LNCAP (cell line): ENCODE data around the gene SUCLA2.

ENCODE experiments used
- TF ChIP-seq, protein P1 (sequence below): fragments of 450-650 bp; IDR thresholded peaks from 2 replicates; pipeline ENCODE4 v1.5.1; 2017; ENCODE audit warnings: mild to moderate bottlenecking

Gene SUCLA2

DNA sequence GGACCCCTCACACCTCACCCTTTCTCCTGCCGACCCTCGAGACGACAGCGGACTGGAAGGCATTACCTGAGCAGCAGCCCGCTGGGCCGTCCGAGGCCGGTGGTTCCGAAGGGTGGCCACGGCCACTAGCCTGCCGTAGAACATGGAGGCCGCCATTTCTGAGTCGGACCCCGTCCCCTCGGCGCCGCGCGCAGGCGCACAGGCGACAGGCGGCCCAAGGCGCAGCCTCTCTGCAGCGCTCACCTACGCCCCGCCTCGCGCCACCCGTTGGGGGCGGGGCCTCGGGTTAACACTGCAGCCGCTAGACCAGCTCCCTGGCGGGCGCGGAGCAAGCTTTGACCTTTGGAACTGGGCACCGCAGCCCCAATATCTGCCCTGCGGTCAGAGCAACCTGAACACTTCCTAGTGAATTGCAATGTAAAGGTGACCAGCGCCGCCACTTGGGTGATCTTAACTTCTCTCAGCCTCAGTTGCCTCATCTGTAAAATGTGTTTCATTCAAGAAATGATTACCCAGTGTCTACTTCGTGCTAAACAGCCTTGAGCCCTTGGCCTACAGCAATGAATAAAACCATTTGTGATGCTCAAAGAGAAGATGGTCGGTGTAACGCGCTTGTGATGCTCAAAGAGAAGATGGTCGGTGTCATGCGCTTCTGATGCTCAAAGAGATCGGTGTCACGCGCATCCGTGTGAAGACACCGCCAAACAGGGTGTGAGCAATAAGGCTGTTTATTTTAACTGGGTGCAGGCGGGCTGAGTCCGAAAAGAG, at the start of gene SUCLA2:
TSS of gene SUCLA2 (minus strand) at position 160 of the 768 bp plus-strand sequence. CDS start at position 156, 4 bp downstream.
- TF ChIP-seq, protein P1, sequence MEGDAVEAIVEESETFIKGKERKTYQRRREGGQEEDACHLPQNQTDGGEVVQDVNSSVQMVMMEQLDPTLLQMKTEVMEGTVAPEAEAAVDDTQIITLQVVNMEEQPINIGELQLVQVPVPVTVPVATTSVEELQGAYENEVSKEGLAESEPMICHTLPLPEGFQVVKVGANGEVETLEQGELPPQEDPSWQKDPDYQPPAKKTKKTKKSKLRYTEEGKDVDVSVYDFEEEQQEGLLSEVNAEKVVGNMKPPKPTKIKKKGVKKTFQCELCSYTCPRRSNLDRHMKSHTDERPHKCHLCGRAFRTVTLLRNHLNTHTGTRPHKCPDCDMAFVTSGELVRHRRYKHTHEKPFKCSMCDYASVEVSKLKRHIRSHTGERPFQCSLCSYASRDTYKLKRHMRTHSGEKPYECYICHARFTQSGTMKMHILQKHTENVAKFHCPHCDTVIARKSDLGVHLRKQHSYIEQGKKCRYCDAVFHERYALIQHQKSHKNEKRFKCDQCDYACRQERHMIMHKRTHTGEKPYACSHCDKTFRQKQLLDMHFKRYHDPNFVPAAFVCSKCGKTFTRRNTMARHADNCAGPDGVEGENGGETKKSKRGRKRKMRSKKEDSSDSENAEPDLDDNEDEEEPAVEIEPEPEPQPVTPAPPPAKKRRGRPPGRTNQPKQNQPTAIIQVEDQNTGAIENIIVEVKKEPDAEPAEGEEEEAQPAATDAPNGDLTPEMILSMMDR: no peak

DNA sequence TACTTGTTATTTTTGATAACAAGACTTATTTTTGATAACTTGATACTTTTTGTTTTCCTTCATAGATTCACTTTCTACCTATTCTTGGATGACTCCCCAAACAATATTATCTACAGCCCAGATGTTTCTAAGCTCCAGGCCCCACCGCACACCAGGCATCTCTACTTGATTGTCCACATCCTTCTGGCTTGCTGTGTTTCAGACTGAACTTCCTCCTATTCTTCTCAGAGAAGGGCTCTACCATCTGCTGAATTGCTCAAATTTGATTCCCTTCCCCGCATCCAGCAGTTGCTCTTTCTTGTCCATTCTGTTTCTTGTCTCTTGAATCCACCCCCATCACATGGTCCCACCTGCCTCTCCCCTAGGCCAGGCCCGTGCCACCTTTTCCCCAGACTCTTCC, 49.5 kb upstream of the SUCLA2 start:
- TF ChIP-seq, protein P1: no peak

DNA sequence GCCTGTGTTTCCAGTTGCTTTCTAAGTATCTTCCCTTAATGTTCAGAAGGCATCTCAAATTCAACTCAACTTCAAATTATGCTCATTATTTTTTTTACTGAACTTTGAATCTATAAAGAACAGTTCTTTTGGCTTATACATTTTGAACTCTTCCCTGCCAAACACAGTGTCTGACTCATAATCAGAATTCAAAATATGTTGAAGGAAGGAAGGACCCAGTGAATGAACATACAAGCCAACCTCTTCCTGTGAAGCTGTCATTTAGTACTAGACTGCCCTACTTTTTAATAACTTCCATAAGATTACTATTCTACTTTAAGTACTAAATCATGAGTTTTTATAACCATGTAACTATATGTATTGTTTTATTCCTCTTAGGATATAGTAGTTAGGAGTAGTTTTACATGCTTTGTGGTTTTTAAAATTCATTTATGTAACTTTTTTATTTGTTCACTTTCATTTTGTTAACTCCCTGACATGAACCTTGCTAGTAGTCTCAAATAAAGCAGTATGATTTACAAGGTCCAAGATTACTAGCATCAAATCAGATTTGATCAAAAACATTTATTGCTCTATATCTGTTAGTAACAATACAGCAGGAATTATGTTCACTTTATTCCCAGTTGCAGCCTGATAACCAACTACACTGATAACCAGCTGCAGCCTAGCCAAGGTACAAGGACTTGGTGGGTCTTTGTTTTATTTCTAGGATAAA, 42.9 kb upstream of the SUCLA2 start:
- TF ChIP-seq, protein P1: no peak

DNA sequence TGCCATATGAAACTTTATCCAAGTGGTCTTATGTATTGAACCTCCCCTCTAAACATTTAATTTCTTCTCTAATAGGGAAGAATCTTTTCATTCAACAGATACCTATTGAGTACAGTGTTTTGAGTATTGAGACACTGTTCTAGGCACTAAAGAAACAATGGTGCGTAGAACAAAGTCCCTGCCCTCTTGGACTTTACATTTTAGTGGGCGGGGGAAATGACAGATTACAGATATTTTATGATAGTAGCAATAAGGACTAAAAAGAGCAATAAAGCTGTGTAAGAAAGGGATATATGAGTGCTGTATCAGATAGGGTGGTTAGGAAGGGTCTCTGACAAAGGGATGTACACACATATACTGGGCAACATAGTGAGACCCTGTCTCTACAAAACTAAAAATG, 41.8 kb upstream of the SUCLA2 start:
- TF ChIP-seq, protein P1: no peak

DNA sequence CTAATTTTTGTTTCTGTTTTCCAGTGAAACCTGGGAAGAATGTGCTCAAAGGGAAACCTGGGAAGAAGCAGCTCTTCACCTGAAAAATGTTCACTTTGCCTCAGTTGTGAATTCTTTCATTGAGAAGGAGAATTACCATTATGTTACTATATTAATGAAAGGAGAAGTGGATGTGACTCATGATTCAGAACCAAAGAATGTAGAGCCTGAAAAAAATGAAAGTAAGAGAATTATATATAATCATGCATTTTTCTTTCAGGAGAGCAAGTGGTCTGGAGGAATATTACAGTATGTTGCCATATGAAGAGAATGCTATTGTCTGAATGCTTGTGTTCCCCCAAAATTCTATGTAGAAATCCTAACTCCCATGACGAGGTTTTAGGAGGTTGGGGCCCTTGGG, 39.8 kb upstream of the SUCLA2 start:
- TF ChIP-seq, protein P1: no peak

DNA sequence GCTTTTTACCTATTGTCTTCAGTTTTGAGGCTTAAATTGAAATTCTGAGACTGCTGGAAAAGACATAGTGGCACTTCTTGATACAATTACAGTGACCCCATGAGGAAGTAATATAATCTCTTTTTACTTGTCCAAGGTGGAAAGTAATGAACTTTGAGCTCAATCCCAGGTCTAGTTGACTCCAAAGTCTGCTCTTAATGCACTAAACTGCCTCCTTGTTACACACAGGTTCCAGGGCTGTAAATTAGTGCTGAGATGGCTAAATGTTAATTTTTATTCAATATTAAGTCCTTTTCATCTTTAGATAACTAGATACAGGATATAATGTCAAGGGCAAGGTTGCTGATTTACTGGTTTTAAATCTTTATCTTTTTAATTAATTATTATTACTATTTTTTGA, 39.0 kb upstream of the SUCLA2 start:
- TF ChIP-seq, protein P1: no peak

DNA sequence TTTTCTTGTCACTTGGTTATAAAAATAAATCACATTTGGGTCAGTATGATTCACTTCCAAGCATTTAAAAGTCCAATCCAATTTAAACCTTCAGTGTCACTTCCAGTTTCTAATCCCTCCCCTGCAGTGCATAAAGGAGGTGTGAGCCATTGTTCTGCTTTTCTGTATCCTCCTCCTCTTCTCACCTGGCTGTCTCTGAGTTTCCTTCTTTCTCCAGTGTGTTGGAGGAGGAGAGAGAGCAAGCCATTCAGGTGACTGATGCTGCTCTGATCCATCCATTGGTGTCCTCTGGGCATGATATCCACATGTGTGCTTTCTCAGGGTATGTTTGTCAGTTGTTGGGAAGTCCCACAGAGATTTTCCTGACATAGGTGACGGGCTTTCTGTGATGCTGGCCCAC, 37.7 kb upstream of the SUCLA2 start:
- TF ChIP-seq, protein P1: no peak
